Vagina (tissue), 2 donors: Measurements from ENCODE around the gene GALNT17. TPM values are rescaled to one million over a fixed set of nuclear protein-coding genes. Genes with fewer than 3 reads are reported as not detected.

Experiments used
- DNase-seq, 2 donors: peaks; one replicate each; pipeline ENCODE4 v3.0.0-alpha.2; 2017; ENCODE audit errors: extremely low spot score in 2 of 2
- H3K27ac ChIP-seq: fragments of 200-600 bp; sonication (generic); one replicate; pipeline ENCODE4 v1.5.1; 2019
- H3K27me3 ChIP-seq: fragments of 200-600 bp; sonication (generic); one replicate; pipeline ENCODE4 v1.5.1; 2019
- H3K36me3 ChIP-seq, 2 donors: fragments of 200-600 bp; sonication (generic); one replicate each; pipeline ENCODE4 v1.5.1; 2017 to 2019
- H3K4me1 ChIP-seq: fragments of 200-600 bp; sonication (generic); one replicate; pipeline ENCODE4 v1.5.1; 2019
- H3K4me3 ChIP-seq, 2 donors: fragments of 200-600 bp; sonication (generic); 1 replicate in 1 of 2; 2 replicates in 1 of 2; pipeline ENCODE4 v1.5.1; 2016 to 2019
- H3K9me3 ChIP-seq: fragments of 200-600 bp; sonication (generic); one replicate; pipeline ENCODE4 v1.5.1; 2019
- POLR2A ChIP-seq, 2 donors: fragments of 450-650 bp; IDR thresholded peaks; one replicate each; pipeline ENCODE4 v1.6.1; 2017; ENCODE audit warnings: antibody characterized with exemption in 2 of 2, mild to moderate bottlenecking in 2 of 2, moderate library complexity in 2 of 2
- POLR2AphosphoS5 ChIP-seq, 2 donors: sonication (generic); formaldehyde crosslinking; IDR thresholded peaks; one replicate each; pipeline ENCODE4 v1.9.0; 2017; ENCODE audit warnings: antibody characterized with exemption in 2 of 2, mild to moderate bottlenecking in 2 of 2, low read depth in 1 of 2; ENCODE audit not compliant: insufficient read depth in 1 of 2
- intact Hi-C: fragments of 100-400 bp; cut with DNase I; formaldehyde crosslinking; loops from one replicate; pipeline ENCODE4 v1.15.1; 2023
- total RNA-seq: library from RNA; depleted of rRNA; stranded (reverse); fragments of >200 nt; gene quantifications from one replicate; pipeline ENCODE4 v1.2.3, GENCODE V29; 2016
- TF ChIP-seq, protein P1 (sequence below), 3 experiments: fragments of 450-650 bp in 2 of 3; fragments of 200-600 bp in 1 of 3; sonication (generic) in 1 of 3; IDR thresholded peaks; one replicate each; pipeline ENCODE4 v1.5.1; 2017 to 2019; ENCODE audit warnings: antibody characterized with exemption in 3 of 3, mild to moderate bottlenecking in 2 of 3, moderate library complexity in 2 of 3

The GALNT17 gene
- total RNA-seq, 1 donor from 2014 or later, result 3.9 TPM

DNA sequence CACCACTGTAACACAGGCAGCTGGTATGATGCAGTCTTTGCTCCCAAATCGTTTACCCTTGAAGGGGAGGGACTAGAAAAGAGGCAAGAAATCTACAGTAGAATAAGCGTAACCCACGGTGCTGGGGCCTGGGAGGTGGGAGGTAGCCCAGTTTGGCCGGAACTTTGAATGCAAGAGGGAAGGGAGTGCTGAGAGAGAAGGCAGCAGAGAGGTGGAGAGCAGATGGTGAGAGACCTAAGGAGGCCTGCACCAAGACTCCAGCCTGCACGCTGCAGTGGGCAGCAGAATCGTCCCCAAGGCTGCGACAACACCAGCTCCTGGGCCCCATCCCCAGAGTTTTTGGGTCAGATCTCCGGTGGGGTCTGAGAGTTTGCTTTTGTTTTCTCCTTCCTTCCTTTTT lies 547.5 kb downstream of the GALNT17 start:
- intact Hi-C loops, result no loop called here
- H3K9me3 ChIP-seq, result no peaks in the 10 kb centered on the region
- H3K4me3 ChIP-seq, result no peak overlapping the region
- no peak for DNase-seq
- H3K4me1 ChIP-seq, result no peaks in the 10 kb centered on the region
- H3K27me3 ChIP-seq, result no peaks in the 10 kb centered on the region
- no peaks in the 10 kb centered on the region for H3K36me3 ChIP-seq
- no peak overlapping the region for H3K27ac ChIP-seq
- no peak for TF ChIP-seq POLR2A (IDR thresholded peaks at IDR 0.05)
- no peak for TF ChIP-seq POLR2AphosphoS5 (IDR thresholded peaks at IDR 0.05; ENCODE audit: insufficient read depth in 1 of 2, low read depth in 1 of 2)
- TF ChIP-seq, protein P1, sequence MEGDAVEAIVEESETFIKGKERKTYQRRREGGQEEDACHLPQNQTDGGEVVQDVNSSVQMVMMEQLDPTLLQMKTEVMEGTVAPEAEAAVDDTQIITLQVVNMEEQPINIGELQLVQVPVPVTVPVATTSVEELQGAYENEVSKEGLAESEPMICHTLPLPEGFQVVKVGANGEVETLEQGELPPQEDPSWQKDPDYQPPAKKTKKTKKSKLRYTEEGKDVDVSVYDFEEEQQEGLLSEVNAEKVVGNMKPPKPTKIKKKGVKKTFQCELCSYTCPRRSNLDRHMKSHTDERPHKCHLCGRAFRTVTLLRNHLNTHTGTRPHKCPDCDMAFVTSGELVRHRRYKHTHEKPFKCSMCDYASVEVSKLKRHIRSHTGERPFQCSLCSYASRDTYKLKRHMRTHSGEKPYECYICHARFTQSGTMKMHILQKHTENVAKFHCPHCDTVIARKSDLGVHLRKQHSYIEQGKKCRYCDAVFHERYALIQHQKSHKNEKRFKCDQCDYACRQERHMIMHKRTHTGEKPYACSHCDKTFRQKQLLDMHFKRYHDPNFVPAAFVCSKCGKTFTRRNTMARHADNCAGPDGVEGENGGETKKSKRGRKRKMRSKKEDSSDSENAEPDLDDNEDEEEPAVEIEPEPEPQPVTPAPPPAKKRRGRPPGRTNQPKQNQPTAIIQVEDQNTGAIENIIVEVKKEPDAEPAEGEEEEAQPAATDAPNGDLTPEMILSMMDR (IDR thresholded peaks at IDR 0.05), result no peak

DNA sequence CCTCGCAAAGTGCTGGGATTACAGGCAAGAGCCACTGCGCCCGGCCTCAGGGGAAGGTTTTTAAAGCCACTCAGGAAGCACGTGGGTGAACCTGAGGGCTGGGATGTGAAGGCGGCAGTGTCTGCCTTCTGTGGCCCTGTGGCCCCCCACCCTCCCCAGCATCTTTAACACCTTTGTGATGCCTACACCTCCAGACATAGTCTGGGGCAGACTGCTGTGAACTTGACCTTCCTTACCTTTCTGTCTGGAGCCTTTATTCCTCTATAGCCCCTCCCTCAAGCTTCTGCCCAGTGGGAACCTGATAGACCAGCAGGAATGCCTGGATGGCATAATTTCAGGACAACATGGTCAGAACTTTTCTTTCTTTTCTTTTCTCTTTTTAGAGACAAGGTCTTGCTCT lies 550.2 kb downstream of the GALNT17 start:
- Histone ChIP-seq H3K9me3 (no peaks in the 10 kb centered on the region), H3K27me3 (no peaks in the 10 kb centered on the region), H3K4me3 (no peak overlapping the region), H3K4me1 (no peaks in the 10 kb centered on the region), H3K27ac (no peak overlapping the region), H3K36me3 (no peaks in the 10 kb centered on the region)
- DNase-seq, result no peak
- TF ChIP-seq POLR2A (IDR thresholded peaks at IDR 0.05), result no peak
- TF ChIP-seq, protein P1 (IDR thresholded peaks at IDR 0.05), result no peak
- intact Hi-C loops, result no loop called here

DNA sequence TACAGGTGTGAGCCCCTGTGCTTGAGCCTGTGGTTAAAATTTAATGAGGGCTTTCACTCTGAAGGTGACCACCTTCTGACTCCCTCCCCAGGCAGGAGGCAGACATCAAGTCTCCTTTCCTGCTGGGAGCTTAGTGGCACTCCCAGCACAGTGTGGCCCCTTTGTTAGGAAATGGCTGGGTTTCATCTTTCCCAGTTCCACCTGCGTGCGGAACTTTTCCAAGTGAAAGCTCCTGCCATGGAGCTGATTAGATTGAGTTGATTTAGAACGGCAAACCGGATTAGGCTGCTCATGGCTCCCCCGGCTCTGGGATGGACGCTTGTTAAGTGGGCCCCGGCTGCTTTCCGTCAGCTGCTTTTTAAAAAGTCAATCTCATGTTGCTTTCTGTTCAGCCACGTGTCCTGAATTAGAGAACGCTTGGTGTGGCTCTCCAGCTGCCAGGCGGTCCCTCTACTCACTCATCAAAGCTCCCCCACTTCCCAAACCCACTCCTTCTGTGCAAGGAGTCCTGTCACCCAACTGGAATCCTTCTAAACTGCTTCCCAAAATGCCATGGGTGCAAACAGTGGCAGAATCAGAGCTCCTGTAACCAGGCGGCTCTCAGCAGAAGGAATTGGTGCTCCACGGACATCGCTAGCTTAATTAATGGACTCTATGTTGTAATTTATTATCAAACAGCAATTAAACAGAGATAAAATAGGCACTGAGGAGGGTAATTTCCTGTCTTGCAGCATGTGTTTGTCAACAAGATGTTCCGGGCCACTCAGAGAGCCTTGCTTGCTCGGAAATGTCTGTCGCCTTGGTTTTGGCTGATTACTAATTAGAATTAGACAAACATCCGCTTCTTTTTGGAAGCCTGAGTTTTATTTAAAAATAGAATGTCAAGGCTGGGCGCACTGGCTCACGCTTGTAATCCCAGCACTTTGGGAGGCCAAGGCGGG lies 551.2 kb downstream of the GALNT17 start:
- TF ChIP-seq POLR2A (IDR thresholded peaks at IDR 0.05) (no peak), POLR2AphosphoS5 (IDR thresholded peaks at IDR 0.05; ENCODE audit: insufficient read depth in 1 of 2, low read depth in 1 of 2) (no peak)
- TF ChIP-seq, protein P1 (IDR thresholded peaks at IDR 0.05), result no peak
- Histone ChIP-seq H3K36me3 (no peaks in the 10 kb centered on the region), H3K27ac (no peak overlapping the region), H3K27me3 (no peaks in the 10 kb centered on the region), H3K4me1 (no peaks in the 10 kb centered on the region), H3K4me3 (no peak overlapping the region), H3K9me3 (no peaks in the 10 kb centered on the region)
- intact Hi-C loops, result no loop called here
- no peak for DNase-seq

DNA sequence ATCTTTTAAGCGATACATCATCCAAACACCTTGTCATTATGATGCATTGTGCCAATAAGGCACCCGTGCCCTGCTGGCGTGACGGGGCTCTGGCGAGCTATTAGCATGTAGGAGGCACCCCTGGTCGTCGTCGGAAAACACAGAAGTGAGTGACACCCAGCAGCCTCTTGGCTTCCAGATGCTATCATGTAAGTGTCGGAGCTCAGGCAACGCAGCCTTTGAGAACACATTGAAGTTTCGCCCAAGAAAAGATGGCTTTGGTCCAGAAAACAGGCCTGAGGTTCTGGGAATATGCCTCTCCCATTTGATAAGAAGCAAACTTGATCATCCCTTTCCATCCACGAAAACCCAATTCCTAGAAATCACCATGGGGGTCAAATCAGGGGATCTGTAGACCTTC lies 555.3 kb downstream of the GALNT17 start:
- intact Hi-C loops, result no loop called here
- H3K4me3 ChIP-seq, result no peak overlapping the region
- no peaks in the 10 kb centered on the region for H3K27me3 ChIP-seq
- TF ChIP-seq POLR2AphosphoS5 (IDR thresholded peaks at IDR 0.05; ENCODE audit: insufficient read depth in 1 of 2, low read depth in 1 of 2) (no peak), POLR2A (IDR thresholded peaks at IDR 0.05) (no peak)
- TF ChIP-seq, protein P1 (IDR thresholded peaks at IDR 0.05), result no peak
- H3K9me3 ChIP-seq, result no peaks in the 10 kb centered on the region
- no peak for DNase-seq
- H3K27ac ChIP-seq, result no peak overlapping the region
- no peaks in the 10 kb centered on the region for H3K36me3 ChIP-seq
- no peaks in the 10 kb centered on the region for H3K4me1 ChIP-seq
